DND-41 (cell line): ENCODE results near the gene ACLY.

Experiments used
- ATAC-seq: fragments of 200-7000 bp; cut with Tn5 transposase; 3 replicates; pipeline ENCODE4 v1.9.1; 2021; ENCODE audit warnings: low read depth; ENCODE audit not compliant: insufficient read depth
- DNase-seq: peaks from one replicate; pipeline ENCODE4 v3.0.0-alpha.2; 2020
- H2AFZ ChIP-seq: 2 replicates; pipeline ENCODE4 v1.6.0; 2012; ENCODE audit warnings: low read depth, low read length
- H3K27ac ChIP-seq: 2 replicates; pipeline ENCODE4 v1.5.1; 2012; ENCODE audit warnings: low read length, inconsistent platforms
- H3K27me3 ChIP-seq: fragments of 200-600 bp; sonication (generic); 2 replicates; pipeline ENCODE4 v1.6.0; 2012; ENCODE audit warnings: low read length, mild to moderate bottlenecking, inconsistent platforms; ENCODE audit not compliant: insufficient read depth, poor library complexity
- H3K36me3 ChIP-seq: 2 replicates; pipeline ENCODE4 v1.5.1; 2012; ENCODE audit warnings: low read length, inconsistent platforms; ENCODE audit not compliant: insufficient read depth
- H3K4me1 ChIP-seq: 2 replicates; pipeline ENCODE4 v1.5.1; 2012; ENCODE audit warnings: mild to moderate bottlenecking, low read length; ENCODE audit not compliant: insufficient read depth
- H3K4me2 ChIP-seq: 2 replicates; pipeline ENCODE4 v1.6.0; 2012; ENCODE audit warnings: mild to moderate bottlenecking, moderate library complexity, low read length, inconsistent platforms; ENCODE audit not compliant: insufficient read depth
- H3K4me3 ChIP-seq, 2 experiments: fragments of 200-600 bp in 1 of 2; shearing (Covaris generic) in 1 of 2; 2 replicates each; pipeline ENCODE4 v1.5.1; 2012 to 2016; ENCODE audit warnings: inconsistent platforms in 2 of 2, low read length in 2 of 2, mild to moderate bottlenecking in 2 of 2, low read depth in 1 of 2, moderate library complexity in 1 of 2
- H3K79me2 ChIP-seq: 2 replicates; pipeline ENCODE4 v1.6.0; 2012; ENCODE audit warnings: low read length, inconsistent platforms; ENCODE audit not compliant: insufficient read depth
- H3K9ac ChIP-seq: 2 replicates; pipeline ENCODE4 v1.6.0; 2012; ENCODE audit warnings: low read depth, mild to moderate bottlenecking, inconsistent platforms, low read length, moderate library complexity
- H3K9me3 ChIP-seq: 2 replicates; pipeline ENCODE4 v1.5.1; 2012; ENCODE audit warnings: low read length, moderate library complexity, mild to moderate bottlenecking, inconsistent platforms; ENCODE audit not compliant: insufficient read depth, severe bottlenecking
- H4K20me1 ChIP-seq: 2 replicates; pipeline ENCODE4 v1.6.0; 2012; ENCODE audit warnings: low read length; ENCODE audit not compliant: insufficient read depth
- CTCF ChIP-seq: IDR thresholded peaks from 2 replicates; pipeline ENCODE4 v1.5.1; 2012; ENCODE audit warnings: borderline replicate concordance, low read length, moderate library complexity, mild to moderate bottlenecking; ENCODE audit not compliant: poor library complexity, severe bottlenecking; ENCODE audit errors: extremely low read depth
- EZH2 ChIP-seq: IDR thresholded peaks from 3 replicates; pipeline ENCODE4 v1.6.1; 2012; ENCODE audit warnings: borderline replicate concordance, low read depth, mild to moderate bottlenecking, moderate library complexity, low read length, inconsistent platforms; ENCODE audit not compliant: severe bottlenecking

ACLY gene

GRCh38 chr17:41957869-41958439, 39.2 kb upstream of the ACLY start:
- Histone ChIP-seq H4K20me1 (no peaks in the 10 kb centered on the region), H3K4me3 (no peak overlapping the region), H3K4me1 (peaks cover 4% of the 10 kb centered on the region; the same call in 1 of the 2 replicates), H3K36me3 (no peaks in the 10 kb centered on the region), H3K9me3 (no peaks in the 10 kb centered on the region), H3K79me2 (no peaks in the 10 kb centered on the region), H3K27ac (no peak overlapping the region), H3K27me3 (no peaks in the 10 kb centered on the region), H3K9ac (no peak overlapping the region), H3K4me2 (no peak overlapping the region), H2AFZ (no peak overlapping the region)
- ATAC-seq (no peak), DNase-seq (no peak)
- TF ChIP-seq EZH2 (no peak), CTCF (no peak)

- H3K27ac ChIP-seq, result no peak overlapping the region
- H3K4me1 ChIP-seq, result no peaks in the 10 kb centered on the region
- no peaks in the 10 kb centered on the region for H3K79me2 ChIP-seq
- ATAC-seq, result no peak
- H3K9me3 ChIP-seq, result no peaks in the 10 kb centered on the region
- H3K9ac ChIP-seq, result no peak overlapping the region
- H3K27me3 ChIP-seq, result no peaks in the 10 kb centered on the region
- no peaks in the 10 kb centered on the region for H3K36me3 ChIP-seq
- no peaks in the 10 kb centered on the region for H4K20me1 ChIP-seq
- H2AFZ ChIP-seq, result no peak overlapping the region
- no peak overlapping the region for H3K4me2 ChIP-seq
- TF ChIP-seq EZH2 (no peak), CTCF (no peak)
- no peak for DNase-seq
- no peak overlapping the region for H3K4me3 ChIP-seq
These were observed 38.5 kb upstream of the ACLY start for GRCh38 chr17:41957031-41957868.

GRCh38 chr17:41956522-41956921, 37.8 kb upstream of the ACLY start:
- Histone ChIP-seq H2AFZ (no peak overlapping the region), H3K27ac (no peak overlapping the region)
- TF ChIP-seq CTCF (no peak), EZH2 (no peak)

More at GRCh38 chr17:41956522-41956921, 37.8 kb upstream of the ACLY start:
- no peak for DNase-seq
- Histone ChIP-seq H3K4me1 (no peaks in the 10 kb centered on the region), H3K27me3 (no peaks in the 10 kb centered on the region), H3K4me2 (no peak overlapping the region), H3K9me3 (no peaks in the 10 kb centered on the region), H3K4me3 (no peak overlapping the region), H3K9ac (no peak overlapping the region), H3K79me2 (no peaks in the 10 kb centered on the region), H3K36me3 (no peaks in the 10 kb centered on the region), H4K20me1 (no peaks in the 10 kb centered on the region)
- no peak for ATAC-seq
